ENCODE data around the gene NAV2.

The NAV2 gene

GRCh38 chr11:19721176-19721575, 8.5 kb downstream of the NAV2 start:
- DNase-seq: no peak

- no peak for DNase-seq
Observed at GRCh38 chr11:19722702-19723101, 10.1 kb downstream of the NAV2 start.

GRCh38 chr11:19723572-19724342, 11.1 kb downstream of the NAV2 start:
- no peak for DNase-seq

GRCh38 chr11:19724765-19725164, 12.1 kb downstream of the NAV2 start:
- DNase-seq: no peak

GRCh38 chr11:19725379-19726079, 12.9 kb downstream of the NAV2 start:
- DNase-seq: no peak

- no peak for DNase-seq
Observed at GRCh38 chr11:19727246-19727645, 14.6 kb downstream of the NAV2 start.

- DNase-seq: no peak
Observed at GRCh38 chr11:19728436-19728835, 15.8 kb downstream of the NAV2 start.

- DNase-seq: no peak
Observed at GRCh38 chr11:19729141-19729540, 16.5 kb downstream of the NAV2 start.

GRCh38 chr11:19730373-19730772, 17.7 kb downstream of the NAV2 start:
- no peak for DNase-seq

GRCh38 chr11:19734171-19734570, 21.5 kb downstream of the NAV2 start:
- DNase-seq: no peak

- DNase-seq: no peak
Observed at GRCh38 chr11:19735157-19735908, 22.7 kb downstream of the NAV2 start.

GRCh38 chr11:19735909-19736498, 23.4 kb downstream of the NAV2 start:
- DNase-seq: no peak

GRCh38 chr11:19736831-19737230, 24.2 kb downstream of the NAV2 start:
- no peak for DNase-seq

GRCh38 chr11:19737575-19737974, 24.9 kb downstream of the NAV2 start:
- DNase-seq: no peak

- DNase-seq: no peak
Observed at GRCh38 chr11:19738124-19738523, 25.5 kb downstream of the NAV2 start.

GRCh38 chr11:19739872-19740271, 27.2 kb downstream of the NAV2 start:
- DNase-seq: no peak

GRCh38 chr11:19740586-19740985, 27.9 kb downstream of the NAV2 start:
- DNase-seq: no peak

- DNase-seq: peak; percentile 52
Observed at GRCh38 chr11:19742588-19743292, 30.1 kb downstream of the NAV2 start.

GRCh38 chr11:19743622-19744021, 31.0 kb downstream of the NAV2 start:
- DNase-seq: no peak

- no peak for DNase-seq
Observed at GRCh38 chr11:19744130-19744529, 31.5 kb downstream of the NAV2 start.

GRCh38 chr11:19746086-19746485, 33.4 kb downstream of the NAV2 start:
- DNase-seq: no peak

GRCh38 chr11:19747634-19748033, 35.0 kb downstream of the NAV2 start:
- no peak for DNase-seq

GRCh38 chr11:19751055-19751454, 38.4 kb downstream of the NAV2 start:
- DNase-seq: no peak
